Body of pancreas (tissue), 4 donors: ENCODE results near the gene OMA1.

Experiments
- POLR2A ChIP-seq, 3 donors: fragments of 450-650 bp; IDR thresholded peaks; one replicate each; pipeline ENCODE4 v1.6.1; 2016; ENCODE audit warnings: antibody characterized with exemption in 3 of 3, mild to moderate bottlenecking in 2 of 3
- TF ChIP-seq, protein P1 (sequence below), 7 experiments: fragments of 450-650 bp in 4 of 7; fragments of 200-600 bp in 3 of 7; sonication (generic) in 3 of 7; IDR thresholded peaks; one replicate each; pipeline ENCODE4 v1.5.1; 2016 to 2019; ENCODE audit warnings: antibody characterized with exemption in 7 of 7

DNA sequence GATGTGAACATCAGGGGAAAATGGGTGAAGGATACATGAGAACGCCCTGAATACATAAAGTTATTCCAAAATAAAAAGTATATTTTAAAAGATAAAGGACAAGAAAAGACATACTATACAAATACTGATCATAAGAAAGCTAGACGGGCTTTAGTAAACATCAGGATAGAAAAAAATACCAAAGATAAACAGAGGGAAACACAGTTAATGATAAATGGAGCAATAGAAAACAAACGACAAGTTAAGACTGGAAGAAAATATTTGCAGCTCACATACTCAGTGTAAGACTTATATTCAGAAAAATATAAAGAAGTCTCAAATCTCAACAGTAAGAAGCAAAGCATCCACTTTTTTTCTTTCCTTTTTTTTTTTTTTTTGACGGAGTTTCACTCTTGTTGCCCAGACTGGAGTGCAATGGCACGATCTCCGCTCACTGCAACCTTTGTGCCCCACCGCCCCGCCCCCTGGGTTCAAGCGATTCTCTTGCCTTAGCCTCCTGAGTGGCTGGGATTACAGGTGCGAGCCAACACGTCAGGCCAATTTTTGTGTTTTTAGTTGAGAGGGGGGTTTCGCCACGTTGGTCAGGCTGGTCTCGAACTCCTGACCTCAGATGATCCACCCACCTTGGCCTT, 94.8 kb downstream of the OMA1 start:
- TF ChIP-seq, protein P1, sequence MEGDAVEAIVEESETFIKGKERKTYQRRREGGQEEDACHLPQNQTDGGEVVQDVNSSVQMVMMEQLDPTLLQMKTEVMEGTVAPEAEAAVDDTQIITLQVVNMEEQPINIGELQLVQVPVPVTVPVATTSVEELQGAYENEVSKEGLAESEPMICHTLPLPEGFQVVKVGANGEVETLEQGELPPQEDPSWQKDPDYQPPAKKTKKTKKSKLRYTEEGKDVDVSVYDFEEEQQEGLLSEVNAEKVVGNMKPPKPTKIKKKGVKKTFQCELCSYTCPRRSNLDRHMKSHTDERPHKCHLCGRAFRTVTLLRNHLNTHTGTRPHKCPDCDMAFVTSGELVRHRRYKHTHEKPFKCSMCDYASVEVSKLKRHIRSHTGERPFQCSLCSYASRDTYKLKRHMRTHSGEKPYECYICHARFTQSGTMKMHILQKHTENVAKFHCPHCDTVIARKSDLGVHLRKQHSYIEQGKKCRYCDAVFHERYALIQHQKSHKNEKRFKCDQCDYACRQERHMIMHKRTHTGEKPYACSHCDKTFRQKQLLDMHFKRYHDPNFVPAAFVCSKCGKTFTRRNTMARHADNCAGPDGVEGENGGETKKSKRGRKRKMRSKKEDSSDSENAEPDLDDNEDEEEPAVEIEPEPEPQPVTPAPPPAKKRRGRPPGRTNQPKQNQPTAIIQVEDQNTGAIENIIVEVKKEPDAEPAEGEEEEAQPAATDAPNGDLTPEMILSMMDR (IDR thresholded peaks at IDR 0.05) = no peak
- no peak for TF ChIP-seq POLR2A (IDR thresholded peaks at IDR 0.05)
